Suprapubic skin (tissue), 4 donors: ENCODE measurements around the gene PAFAH1B1. TPM values are rescaled to one million over a fixed set of nuclear protein-coding genes. Genes with fewer than 3 reads are reported as not detected.

Experiments used
- DNase-seq, 2 donors: peaks; one replicate each; pipeline ENCODE4 v3.0.0-alpha.2; 2019; ENCODE audit warnings: low spot score in 2 of 2
- H3K27ac ChIP-seq: fragments of 200-600 bp; sonication (generic); one replicate; pipeline ENCODE4 v1.5.1; 2019
- H3K27me3 ChIP-seq: fragments of 200-600 bp; sonication (generic); one replicate; pipeline ENCODE4 v1.5.1; 2019
- H3K36me3 ChIP-seq: fragments of 200-600 bp; sonication (generic); one replicate; pipeline ENCODE4 v1.5.1; 2019
- H3K4me1 ChIP-seq: fragments of 200-600 bp; sonication (generic); one replicate; pipeline ENCODE4 v1.5.1; 2019
- H3K4me3 ChIP-seq: fragments of 200-600 bp; sonication (generic); one replicate; pipeline ENCODE4 v1.5.1; 2019; ENCODE audit warnings: mild to moderate bottlenecking
- H3K9me3 ChIP-seq: fragments of 200-600 bp; sonication (generic); one replicate; pipeline ENCODE4 v1.5.1; 2019
- CTCF ChIP-seq, 2 donors: fragments of 200-600 bp in 1 of 2; fragments of 450-650 bp in 1 of 2; sonication (generic) in 1 of 2; IDR thresholded peaks; one replicate each; pipeline ENCODE4 v1.5.1; 2016 to 2019; ENCODE audit warnings: antibody characterized with exemption in 2 of 2, mild to moderate bottlenecking in 1 of 2, moderate library complexity in 1 of 2
- EP300 ChIP-seq: sonication (generic); formaldehyde crosslinking; IDR thresholded peaks from one replicate; pipeline ENCODE4 v1.6.1; 2017; ENCODE audit warnings: antibody characterized with exemption
- POLR2A ChIP-seq, 2 donors: fragments of 450-650 bp; IDR thresholded peaks; one replicate each; pipeline ENCODE4 v1.6.1; 2017; ENCODE audit warnings: antibody characterized with exemption in 2 of 2, mild to moderate bottlenecking in 2 of 2, moderate library complexity in 2 of 2
- POLR2AphosphoS5 ChIP-seq, 3 donors: sonication (generic); formaldehyde crosslinking; IDR thresholded peaks; one replicate each; pipeline ENCODE4 v1.6.1; 2017; ENCODE audit warnings: antibody characterized with exemption in 3 of 3
- WGBS: methylation state at CpG from one replicate; pipeline ENCODE4 v1.1.5; 2018; 5-methylcytosine and 5-hydroxymethylcytosine counted together
- total RNA-seq, 4 donors: library from RNA; depleted of rRNA; stranded (reverse); fragments of >200 nt; gene quantifications; one replicate each; pipeline ENCODE4 v1.1.0, GENCODE V29; 2016

The PAFAH1B1 gene
- total RNA-seq, 4 donors from 2014 or later = 97.4 to 283 (median 125) TPM

GRCh38 chr17:2634361-2634960 is 41.0 kb downstream of the PAFAH1B1 start:
- H3K9me3 ChIP-seq = no peaks in the 10 kb centered on the region
- H3K4me1 ChIP-seq = peaks cover 49% of the 10 kb centered on the region
- no peaks in the 10 kb centered on the region for H3K27me3 ChIP-seq
- H3K4me3 ChIP-seq = no peak overlapping the region
- H3K36me3 ChIP-seq = peaks cover 13% of the 10 kb centered on the region
- H3K27ac ChIP-seq = no peak overlapping the region
- TF ChIP-seq POLR2A (IDR thresholded peaks at IDR 0.05) = no peak
- no peak for TF ChIP-seq EP300
- no peak for TF ChIP-seq CTCF (IDR thresholded peaks at IDR 0.05)
- TF ChIP-seq POLR2AphosphoS5 (IDR thresholded peaks at IDR 0.05) = no peak
- WGBS = 55% methylated on average over 9 of the region's 9 CpGs
- no peak for DNase-seq

- Histone ChIP-seq H3K27ac (no peak overlapping the region), H3K4me1 (peaks cover 41% of the 10 kb centered on the region), H3K9me3 (no peaks in the 10 kb centered on the region), H3K4me3 (no peak overlapping the region), H3K27me3 (no peaks in the 10 kb centered on the region), H3K36me3 (peaks cover 20% of the 10 kb centered on the region)
- DNase-seq = no peak
- WGBS = 84% methylated on average over 3 of the region's 3 CpGs
- TF ChIP-seq EP300 = no peak
- TF ChIP-seq POLR2A (IDR thresholded peaks at IDR 0.05) = no peak
- no peak for TF ChIP-seq POLR2AphosphoS5 (IDR thresholded peaks at IDR 0.05)
- no peak for TF ChIP-seq CTCF (IDR thresholded peaks at IDR 0.05)
Observed at GRCh38 chr17:2635241-2635640, 41.8 kb downstream of the PAFAH1B1 start.

GRCh38 chr17:2635675-2636074 is 42.2 kb downstream of the PAFAH1B1 start:
- H3K27me3 ChIP-seq = no peaks in the 10 kb centered on the region
- peaks cover 25% of the 10 kb centered on the region for H3K36me3 ChIP-seq
- WGBS = 50% methylated on average over 2 of the region's 2 CpGs
- H3K4me1 ChIP-seq = peaks cover 37% of the 10 kb centered on the region
- no peak for DNase-seq
- no peaks in the 10 kb centered on the region for H3K9me3 ChIP-seq
- H3K27ac ChIP-seq = no peak overlapping the region
- H3K4me3 ChIP-seq = no peak overlapping the region
- no peak for TF ChIP-seq EP300
- TF ChIP-seq POLR2AphosphoS5 (IDR thresholded peaks at IDR 0.05) = no peak
- no peak for TF ChIP-seq POLR2A (IDR thresholded peaks at IDR 0.05)
- no peak for TF ChIP-seq CTCF (IDR thresholded peaks at IDR 0.05)

DNA sequence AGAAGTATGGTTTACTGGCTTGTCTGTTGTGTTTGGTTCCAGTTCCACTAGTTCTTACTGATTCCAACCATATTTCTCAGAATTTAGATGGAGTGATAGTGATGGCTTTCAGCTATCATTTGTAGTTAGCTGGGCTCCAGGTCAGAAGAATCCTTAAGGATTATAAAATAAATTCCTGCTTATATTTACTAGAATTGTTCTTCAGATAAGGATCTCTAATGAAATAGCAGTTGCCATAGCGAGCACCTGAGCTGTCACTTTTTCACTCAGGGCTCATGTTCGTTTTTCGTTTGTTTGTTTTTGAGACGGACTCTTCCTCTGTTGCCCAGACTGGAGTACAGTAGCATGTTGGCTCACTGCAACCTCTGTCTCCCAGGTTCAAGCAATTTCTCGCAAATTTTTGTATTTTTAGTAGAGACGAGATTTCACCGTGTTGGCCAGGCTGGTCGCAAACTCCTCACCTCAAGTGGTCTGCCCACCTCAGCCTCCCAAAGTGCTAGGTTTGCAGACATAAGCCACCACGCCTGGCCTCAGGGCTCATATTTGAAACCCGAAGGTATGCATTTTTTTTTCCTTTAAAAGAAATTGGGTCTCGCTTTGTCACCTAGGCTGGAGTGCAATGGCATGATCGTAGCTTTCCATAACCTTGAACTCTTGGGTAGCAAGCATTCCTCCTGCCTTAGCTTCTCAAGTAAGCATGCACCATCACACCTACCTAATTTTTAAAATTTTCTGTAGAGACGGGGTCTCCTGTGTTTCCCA is 42.9 kb downstream of the PAFAH1B1 start:
- WGBS = 89% methylated on average over 13 of the region's 13 CpGs
- H3K36me3 ChIP-seq = peaks cover 31% of the 10 kb centered on the region
- no peak for DNase-seq

More for the DNA sequence above, 42.9 kb downstream of the PAFAH1B1 start:
- Histone ChIP-seq H3K9me3 (no peaks in the 10 kb centered on the region), H3K27ac (no peak overlapping the region), H3K27me3 (no peaks in the 10 kb centered on the region), H3K4me1 (peaks cover 30% of the 10 kb centered on the region), H3K4me3 (no peak overlapping the region)
- TF ChIP-seq CTCF (IDR thresholded peaks at IDR 0.05) = no peak
- no peak for TF ChIP-seq POLR2AphosphoS5 (IDR thresholded peaks at IDR 0.05)
- no peak for TF ChIP-seq EP300
- no peak for TF ChIP-seq POLR2A (IDR thresholded peaks at IDR 0.05)
